Heart left ventricle (tissue), 13 donors: Measurements from ENCODE around the gene RAB1B.

Experiments
- CTCF ChIP-seq, 12 donors: fragments of 200-600 bp; sonication (generic) in 4 of 12; IDR thresholded peaks; one replicate each; pipeline versions ENCODE4 v1.5.0 to v1.8.0; 2018 to 2022; ENCODE audit warnings: antibody characterized with exemption in 12 of 12, mild to moderate bottlenecking in 5 of 12
- POLR2A ChIP-seq, 2 donors: fragments of 450-650 bp; IDR thresholded peaks; one replicate each; pipeline ENCODE4 v1.6.1; 2017; ENCODE audit warnings: antibody characterized with exemption in 2 of 2, mild to moderate bottlenecking in 2 of 2, moderate library complexity in 2 of 2
- donor health status: ischemic (EF 13 %, LVEDD 7.1; RV severe dilation, severe dysfunction).
- donor health status: DM: no; HTN: yes; CAD: no.
- donor health status: DM: no; HTN: no; CAD: no.
- donor health status: ischemic (EF 25% LVEDD 6.9; RV normal size, moderate dysfunction).
- donor health status: ischemic (EF 25% LVEDD 5.7; RV mildly dilated, moderate dysfunction).
- donor health status: ischemic (EF 35%, LVEDD 5.7; RV mildly dilated, moderate dysfunction).
- donor health status: nonischemic (EF 11% LVEDD 7.7; RV severe dilation, severe dysfunction).
- donor health status: DM: yes; HTN: yes; CAD: no.
- donor health status: PGD.
- donor health status: ischemic (EF 29% LVEDD 5.4; RV normal size, mild dysfunction).
- donor health status: nonischemic (EF 23%, LVEDD 6.1; RV moderate dilation, normal function).

GRCh38 chr11:66286699-66287098 is 18.3 kb downstream of the RAB1B start:
- TF ChIP-seq CTCF (IDR thresholded peaks at IDR 0.05) = no peak
- no peak for TF ChIP-seq POLR2A (IDR thresholded peaks at IDR 0.05)
